Body of pancreas (tissue), 4 donors: ENCODE data around the gene PPP1R17.

ENCODE experiments used
- CTCF ChIP-seq, 7 experiments: fragments of 450-650 bp in 4 of 7; fragments of 200-600 bp in 3 of 7; sonication (generic) in 3 of 7; IDR thresholded peaks; one replicate each; pipeline ENCODE4 v1.5.1; 2016 to 2019; ENCODE audit warnings: antibody characterized with exemption in 7 of 7
- POLR2A ChIP-seq, 3 donors: fragments of 450-650 bp; IDR thresholded peaks; one replicate each; pipeline ENCODE4 v1.6.1; 2016; ENCODE audit warnings: antibody characterized with exemption in 3 of 3, mild to moderate bottlenecking in 2 of 3

- no peak for TF ChIP-seq CTCF (IDR thresholded peaks at IDR 0.05)
- no peak for TF ChIP-seq POLR2A (IDR thresholded peaks at IDR 0.05)
Measured at GRCh38 chr7:31716355-31716754, 29.3 kb downstream of the PPP1R17 start.
